ENCODE results near the gene ADM2. TPM values are rescaled to one million over a fixed set of nuclear protein-coding genes. Genes with fewer than 3 reads are reported as not detected.

Gene ADM2
- total RNA-seq, 1 experiment from 2014 or later: 10.9 TPM

- POLR2A ChIA-PET: interaction anchor here (0.6 kb wide), 1 partner anchor 44 kb away, joined by 6 read pairs; no protein-coding TSS in a partner anchor
- Mint-ChIP-seq H3K27me3 (ENCODE audit: low read depth) (peaks cover 17% of the 10 kb centered on the region), H3K27ac (no peak overlapping the region), H3K4me1 (peaks cover 3% of the 10 kb centered on the region; the same call in 1 of the 2 replicates), H3K4me3 (no peak overlapping the region), H3K36me3 (no peaks in the 10 kb centered on the region), H3K9me3 (no peaks in the 10 kb centered on the region)
- TF ChIP-seq ZNF281 (CRISPR knock-in tag; IDR thresholded peaks at IDR 0.05): no peak
- TF ChIP-seq MAX (CRISPR knock-in tag; IDR thresholded peaks at IDR 0.05): 0 out of 2 replicates have a peak, but pooled peaks have one; percentile 37
- CTCF ChIA-PET: interaction anchor here (0.6 to 1.6 kb wide), 7 partner anchors 11 to 136 kb away, joined by 3 to 6 read pairs (median 5); partner anchors contain the start of genes LMF2, NCAPH2 and SCO2
- ATAC-seq (no peak), DNase-seq (ENCODE audit: low spot score) (no peak)
Observed at GRCh38 chr22:50483977-50484853, 2.9 kb downstream of the ADM2 start.

GRCh38 chr22:50485221-50486131 is 4.1 kb downstream of the ADM2 start:
- no peak for ATAC-seq
- Mint-ChIP-seq H3K27me3 (ENCODE audit: low read depth) (peaks cover 5% of the 10 kb centered on the region), H3K4me3 (no peak overlapping the region), H3K4me1 (no peaks in the 10 kb centered on the region), H3K36me3 (no peaks in the 10 kb centered on the region), H3K9me3 (no peaks in the 10 kb centered on the region), H3K27ac (peak overlapping the region; percentile 14; the same call in 1 of the 2 replicates)
- POLR2A ChIA-PET: interaction anchor here (1.0 kb wide), 1 partner anchor 12 kb away, joined by 3 read pairs; no protein-coding TSS in a partner anchor
- CTCF ChIA-PET: interaction anchor here (1.1 to 1.6 kb wide), 4 partner anchors 17 to 86 kb away, joined by 3 to 6 read pairs (median 5); partner anchors contain the start of genes LMF2, NCAPH2 and SCO2
- DNase-seq (ENCODE audit: low spot score): no peak
- TF ChIP-seq ZNF512 (CRISPR knock-in tag; IDR thresholded peaks at IDR 0.05; ENCODE audit: borderline replicate concordance) (no peak), USF2 (CRISPR knock-in tag; IDR thresholded peaks at IDR 0.05) (0 out of 2 replicates have a peak, but pooled peaks have one; percentile 46), FOXK1 (CRISPR knock-in tag; IDR thresholded peaks at IDR 0.05) (no peak), TCF7 (CRISPR knock-in tag; IDR thresholded peaks at IDR 0.05; ENCODE audit: low read depth) (no peak), CREM (CRISPR knock-in tag; IDR thresholded peaks at IDR 0.05) (no peak), GRHL2 (CRISPR knock-in tag; IDR thresholded peaks at IDR 0.05; ENCODE audit: insufficient replicate concordance, severe bottlenecking) (no peak), MAX (CRISPR knock-in tag; IDR thresholded peaks at IDR 0.05) (peak; percentile 37; the same call in 1 of the 2 replicates), ATF6 (CRISPR knock-in tag; IDR thresholded peaks at IDR 0.05) (no peak), AR (CRISPR knock-in tag; IDR thresholded peaks at IDR 0.05) (no peak), E2F1 (CRISPR knock-in tag; IDR thresholded peaks at IDR 0.05) (no peak), KAT7 (CRISPR knock-in tag; IDR thresholded peaks at IDR 0.05; ENCODE audit: borderline replicate concordance) (no peak), ZBTB43 (CRISPR knock-in tag; IDR thresholded peaks at IDR 0.05) (no peak), ZNF232 (CRISPR knock-in tag; IDR thresholded peaks at IDR 0.05) (no peak)
